ENCODE results near the gene SYT1.

The SYT1 gene

DNA sequence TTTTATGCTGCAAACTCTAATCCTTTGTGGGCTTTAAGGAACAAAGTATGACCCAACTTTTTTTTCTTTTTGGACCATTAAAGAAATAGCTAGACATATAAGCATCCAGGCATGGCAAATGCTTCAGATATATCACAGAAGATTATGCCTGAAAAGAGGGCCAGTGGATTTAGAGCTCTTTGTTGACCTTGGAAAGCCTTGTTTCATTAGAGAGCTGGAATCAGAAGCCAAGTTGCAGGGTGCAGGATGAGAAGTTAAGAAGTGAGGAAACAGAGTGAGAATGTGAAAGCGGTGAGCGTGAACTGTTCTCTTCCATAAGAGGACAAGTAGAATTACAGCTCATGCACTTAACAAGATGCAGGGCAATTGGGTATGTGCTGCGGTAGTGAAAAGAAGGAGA is 373.7 kb downstream of the SYT1 start:
- DNase-seq, result no peak

DNA sequence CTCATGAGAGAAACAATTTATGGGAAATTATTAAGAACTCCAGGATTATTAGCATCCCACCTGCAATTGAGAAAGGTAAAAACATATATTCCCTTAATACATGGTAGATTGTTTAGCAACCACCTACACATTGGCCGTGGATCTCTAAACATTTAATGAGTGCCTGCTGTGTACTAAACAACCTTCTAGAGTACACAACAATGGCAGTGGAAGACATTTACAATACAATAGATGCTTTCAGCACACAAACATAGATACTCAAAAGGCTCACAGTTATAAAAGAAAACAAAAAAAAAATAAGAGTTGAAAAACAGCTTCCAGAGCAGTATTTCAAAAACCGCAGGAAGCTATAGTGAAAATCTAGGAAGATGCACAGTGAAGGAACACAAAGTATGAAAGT is 382.9 kb downstream of the SYT1 start:
- DNase-seq, result no peak

DNA sequence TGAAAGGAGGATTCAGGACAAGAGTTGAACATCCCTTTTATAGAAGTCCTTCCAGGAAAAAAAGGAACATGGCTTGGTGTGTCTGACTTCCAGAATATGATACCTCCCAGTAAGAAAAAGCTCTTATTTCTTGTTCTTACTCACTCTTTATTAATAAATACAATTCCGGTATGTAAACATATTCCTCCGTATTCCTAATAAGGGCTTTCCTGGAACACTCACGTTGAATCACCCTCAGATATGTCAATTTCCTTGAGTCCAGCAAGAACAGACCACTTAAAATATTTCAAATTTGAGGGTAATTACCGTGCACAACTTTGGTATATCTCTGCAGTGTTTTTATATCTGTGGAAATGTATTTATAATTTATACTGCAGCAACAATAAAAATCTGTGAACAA is 385.6 kb downstream of the SYT1 start:
- no peak for DNase-seq

DNA sequence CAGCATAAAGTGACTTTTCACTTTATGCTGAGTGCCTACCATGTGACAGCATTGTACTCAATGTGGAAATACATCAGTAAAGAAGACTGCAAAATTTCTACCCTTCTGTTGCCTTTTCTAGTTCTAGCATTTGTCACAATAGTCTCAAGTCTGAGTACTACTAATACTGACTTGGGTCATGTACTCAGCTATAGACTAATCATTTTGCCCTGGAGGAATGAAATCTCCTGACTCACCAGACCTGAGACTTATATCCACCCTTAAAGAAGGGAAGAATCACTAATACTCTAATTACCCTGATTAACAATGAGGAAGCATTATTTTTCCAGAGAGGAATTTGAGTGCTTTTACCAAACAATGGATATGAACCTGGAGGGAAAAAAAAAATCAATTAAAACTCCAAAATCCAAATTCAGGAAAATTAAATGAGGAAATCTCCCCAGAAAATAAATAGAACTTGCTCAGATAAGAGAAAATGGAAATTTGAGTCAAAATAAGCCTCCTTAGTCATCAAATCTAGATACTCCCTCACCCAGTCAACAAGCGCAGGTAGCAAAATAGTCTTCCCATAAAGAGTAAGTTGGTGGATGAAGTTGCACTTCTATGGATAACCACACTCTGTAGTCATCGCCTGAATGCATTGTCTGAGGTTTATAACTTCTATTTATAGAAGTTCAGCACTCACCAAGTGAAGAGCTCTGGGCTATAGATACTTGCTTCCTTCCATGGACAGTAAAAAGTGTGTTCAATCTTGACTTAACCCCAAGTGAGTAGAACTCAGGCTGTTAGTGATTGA is 386.6 kb downstream of the SYT1 start:
- no peak for DNase-seq

DNA sequence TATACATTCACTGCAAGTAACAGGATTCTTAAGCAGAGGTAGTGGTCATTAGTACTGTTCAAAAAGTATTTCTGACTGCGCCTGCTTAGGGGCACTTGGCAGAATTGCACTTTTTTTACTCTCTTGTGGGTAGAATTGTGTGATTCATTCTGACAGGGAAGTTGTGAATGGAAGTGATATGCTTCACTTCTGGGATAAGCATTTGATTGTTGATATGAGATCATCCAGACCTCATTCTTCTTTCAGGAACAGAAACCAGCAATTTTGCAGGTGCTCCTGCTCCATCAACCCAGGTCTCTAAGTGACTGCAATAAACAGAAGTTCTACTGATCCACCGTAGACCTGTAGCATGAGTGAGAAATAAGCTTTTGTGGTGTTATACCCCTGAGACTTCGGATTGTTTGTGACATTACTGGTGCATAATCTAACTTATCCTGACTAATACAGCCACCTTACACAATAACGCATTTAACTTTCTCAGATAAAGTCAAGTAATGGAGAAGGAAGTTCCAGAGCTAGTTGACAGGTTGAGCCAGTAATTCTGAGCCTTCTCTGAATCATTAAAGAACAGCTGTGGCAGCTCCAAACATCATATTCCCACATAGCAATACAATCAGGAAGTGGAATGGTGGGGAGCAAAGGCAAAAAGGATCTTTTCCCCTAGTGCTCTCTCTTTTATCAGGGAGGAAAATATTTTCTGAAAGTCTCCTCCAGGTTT is 387.9 kb downstream of the SYT1 start:
- no peak for DNase-seq

DNA sequence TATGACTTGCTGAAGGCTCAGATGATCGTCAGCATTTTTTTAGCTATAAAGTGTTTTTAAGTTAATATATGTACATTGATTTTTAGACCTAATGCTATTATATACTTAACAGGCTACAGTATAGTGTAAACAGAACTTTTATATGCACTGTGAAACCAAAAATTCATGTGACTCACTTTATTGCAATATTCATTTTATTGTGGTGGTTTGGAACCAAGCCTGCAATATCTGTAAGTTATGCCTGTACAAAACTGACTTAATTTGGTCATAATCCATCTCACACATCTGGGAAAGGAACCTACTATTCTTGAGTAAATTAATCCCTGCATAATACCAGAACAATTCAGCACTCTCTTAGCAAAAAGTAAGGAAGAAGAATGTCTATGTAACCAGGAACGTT is 390.7 kb downstream of the SYT1 start:
- DNase-seq, result no peak

DNA sequence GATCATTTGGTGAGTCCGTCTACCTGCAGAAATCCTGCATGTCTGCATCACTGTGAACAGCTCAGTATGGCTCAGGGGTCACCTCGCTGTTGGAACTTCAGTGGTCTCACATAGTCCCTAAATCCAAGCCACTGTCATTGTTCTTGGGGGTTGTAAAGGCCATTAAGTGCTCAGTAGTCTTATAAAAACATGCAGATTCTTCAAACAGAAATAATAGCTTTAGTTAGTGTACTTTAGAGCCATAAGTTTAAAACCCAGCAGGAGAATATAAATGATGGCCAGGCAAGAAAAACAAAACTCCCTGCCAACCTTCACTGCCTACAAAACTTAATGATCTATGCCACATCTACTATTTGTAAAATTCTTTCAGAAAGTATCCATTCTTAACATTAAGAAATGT is 396.3 kb downstream of the SYT1 start:
- DNase-seq, result no peak

DNA sequence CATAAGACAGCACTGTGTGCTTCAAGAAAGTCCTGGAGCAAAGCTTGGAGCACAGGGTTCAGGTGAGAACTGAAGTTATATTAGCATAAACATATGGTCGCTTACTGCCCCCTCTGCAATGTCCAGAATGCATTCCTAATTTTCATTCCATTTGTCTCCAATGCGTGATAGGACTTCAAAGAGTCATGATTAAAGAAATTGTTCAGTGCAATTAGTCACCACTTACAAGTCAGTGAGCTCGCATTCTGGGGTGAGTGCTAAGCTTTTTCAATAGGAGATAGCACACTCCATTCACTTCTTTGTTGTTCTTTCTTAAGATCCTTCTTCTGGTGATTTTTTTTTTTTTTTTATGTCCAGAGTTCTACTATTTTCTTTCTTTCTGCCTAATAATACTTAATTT is 398.4 kb downstream of the SYT1 start:
- no peak for DNase-seq

DNA sequence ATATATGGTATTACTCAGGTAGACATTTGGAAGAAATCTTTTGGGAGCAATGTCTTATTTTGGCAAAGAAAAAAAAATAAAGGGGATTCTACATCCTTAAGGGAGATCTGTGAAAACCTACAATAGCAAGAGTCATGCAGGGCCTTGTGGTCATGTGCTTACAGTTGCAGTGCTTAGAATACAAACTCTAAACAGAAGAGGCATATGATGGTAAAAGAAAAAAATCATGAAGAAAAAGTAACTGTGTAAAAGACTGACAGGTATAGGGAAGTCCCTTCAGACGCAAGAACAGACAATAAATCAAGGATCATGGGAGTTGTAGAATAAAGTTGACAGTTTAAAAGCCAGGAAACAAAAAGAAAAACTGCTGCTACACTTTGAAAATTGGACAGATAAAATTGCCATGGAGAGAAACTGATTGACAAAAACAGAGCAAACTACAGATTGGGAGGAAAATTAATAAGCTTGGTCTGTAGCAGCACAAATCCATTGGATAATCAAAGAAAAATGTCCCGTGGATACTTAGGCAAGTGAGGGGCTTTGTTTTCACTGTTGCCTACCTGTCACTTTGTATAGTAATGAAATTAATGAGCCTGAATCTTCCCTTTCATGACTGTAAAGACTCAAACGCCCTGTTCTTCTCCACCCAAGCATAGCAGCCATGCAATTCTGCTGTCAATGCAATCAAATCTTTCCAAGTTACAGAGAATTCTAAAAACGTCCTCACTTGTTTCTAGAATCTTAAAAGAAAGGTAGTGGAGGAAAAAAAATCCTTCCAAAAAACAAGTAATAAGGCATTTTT is 402.0 kb downstream of the SYT1 start:
- DNase-seq, result no peak

DNA sequence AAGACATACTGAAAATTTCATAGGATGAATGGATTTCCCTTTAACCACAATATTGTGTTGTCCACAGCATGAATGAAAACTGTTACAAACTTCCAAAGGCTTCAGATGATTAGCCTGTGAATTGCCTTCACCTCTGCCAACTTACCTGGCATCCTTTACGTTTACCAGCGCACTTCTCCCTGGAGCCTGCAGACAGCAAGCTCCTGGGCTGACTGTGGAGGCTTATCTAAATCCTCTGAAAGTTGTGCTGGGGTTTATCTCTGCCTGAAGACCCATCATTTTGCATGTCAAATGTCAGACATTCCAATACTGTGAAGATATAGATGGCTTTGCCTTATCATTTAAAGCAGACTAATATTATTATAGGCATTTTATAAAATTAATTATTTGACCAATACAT is 403.0 kb downstream of the SYT1 start:
- DNase-seq, result no peak

DNA sequence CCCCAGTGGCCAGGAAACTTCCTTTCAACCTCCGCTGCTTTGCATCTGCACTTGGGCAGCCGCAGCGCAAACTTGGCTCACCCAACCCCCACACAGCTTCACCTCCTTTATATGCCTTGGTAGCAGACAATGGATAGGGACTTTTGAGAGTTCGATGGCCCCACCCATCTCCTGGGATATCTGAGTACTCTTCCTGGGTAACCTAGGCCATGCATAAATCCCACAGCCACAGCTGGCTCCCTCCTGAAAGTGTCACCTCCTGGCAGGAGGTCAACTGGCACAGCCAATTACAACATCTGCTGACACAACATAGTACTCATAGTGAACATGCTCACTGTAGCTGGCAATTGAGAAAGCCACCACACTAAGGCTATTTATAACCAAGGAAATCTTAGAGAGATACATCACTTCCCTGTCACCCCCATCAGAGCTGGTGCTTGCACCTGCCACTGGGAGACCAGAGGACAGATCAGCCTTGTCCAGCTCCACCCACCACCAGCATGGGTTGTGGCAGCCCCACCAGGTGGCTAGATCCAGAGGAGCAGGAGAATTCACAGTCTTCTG is 410.0 kb downstream of the SYT1 start:
- DNase-seq, result no peak

DNA sequence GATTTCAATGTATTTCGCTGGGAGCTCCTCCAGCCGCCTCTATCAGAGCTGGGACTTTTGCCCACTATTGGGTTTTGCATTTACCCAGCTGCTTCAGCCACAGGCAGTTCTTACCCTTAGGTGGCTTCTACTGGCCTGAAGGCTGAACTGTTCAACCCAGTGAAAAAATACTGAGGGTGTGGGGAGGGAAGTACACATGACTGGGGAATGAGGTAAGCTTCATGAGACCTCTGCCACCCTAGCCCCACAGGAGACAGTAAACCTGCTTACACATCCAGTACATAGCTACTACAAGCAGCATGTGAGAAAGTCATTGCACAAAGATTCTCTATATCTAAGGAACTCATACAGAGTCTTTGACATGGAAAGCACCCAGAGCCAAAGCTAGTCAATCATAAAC is 411.1 kb downstream of the SYT1 start:
- no peak for DNase-seq

DNA sequence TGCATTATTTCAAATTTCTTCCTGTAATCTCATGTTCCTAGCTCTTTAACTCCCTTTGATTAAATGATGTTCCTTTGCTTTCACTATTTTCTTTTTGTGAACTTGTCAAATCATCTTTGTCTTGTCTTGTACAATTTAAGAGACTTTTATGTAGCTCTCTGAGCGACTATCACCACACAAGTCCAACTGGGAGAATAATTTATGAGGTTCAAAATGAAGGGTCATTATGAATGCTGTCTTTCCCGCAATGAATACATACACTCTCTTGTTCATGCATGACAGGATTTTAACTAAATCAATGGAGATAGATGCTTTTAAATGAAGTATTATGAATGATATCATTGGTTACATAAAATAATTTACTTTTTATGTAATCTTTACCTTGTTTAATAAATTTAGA is 418.8 kb downstream of the SYT1 start:
- no peak for DNase-seq

DNA sequence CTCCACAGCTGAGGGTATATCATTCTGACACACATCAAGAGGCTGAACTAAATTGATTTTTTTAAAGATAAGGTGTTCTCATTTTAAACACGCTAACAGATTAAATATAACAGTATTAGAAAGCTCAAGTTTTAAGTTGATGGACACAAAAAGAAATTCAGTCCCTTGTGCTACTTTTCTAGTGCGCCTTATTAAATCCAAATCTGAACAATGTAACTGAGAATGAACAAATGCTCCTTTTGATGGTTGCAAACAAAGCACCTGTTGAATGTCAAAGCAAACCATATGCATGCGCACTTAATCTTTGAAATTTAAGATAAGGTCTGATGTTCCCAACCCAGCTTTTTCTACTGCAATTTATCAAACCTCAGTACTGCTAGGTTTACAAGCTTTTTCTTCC is 424.3 kb downstream of the SYT1 start:
- DNase-seq, result no peak

DNA sequence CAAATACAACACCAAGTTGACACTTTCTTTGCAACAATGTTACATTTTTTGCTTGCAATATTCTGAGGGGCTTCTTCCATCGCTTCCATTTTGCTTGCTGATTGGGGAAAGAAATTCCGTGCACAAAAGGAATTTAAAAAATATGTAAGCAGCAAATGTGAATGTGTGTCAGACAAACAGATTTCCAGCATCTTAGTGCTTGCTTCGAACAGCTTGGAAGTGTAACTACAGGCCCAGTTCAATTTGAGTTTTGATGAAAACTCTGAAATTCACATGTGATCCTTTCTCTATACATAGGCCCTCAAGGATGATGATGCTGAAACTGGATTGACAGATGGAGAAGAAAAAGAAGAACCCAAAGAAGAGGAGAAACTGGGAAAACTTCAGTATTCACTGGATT is 427.1 kb downstream of the SYT1 start:
- DNase-seq, result no peak

DNA sequence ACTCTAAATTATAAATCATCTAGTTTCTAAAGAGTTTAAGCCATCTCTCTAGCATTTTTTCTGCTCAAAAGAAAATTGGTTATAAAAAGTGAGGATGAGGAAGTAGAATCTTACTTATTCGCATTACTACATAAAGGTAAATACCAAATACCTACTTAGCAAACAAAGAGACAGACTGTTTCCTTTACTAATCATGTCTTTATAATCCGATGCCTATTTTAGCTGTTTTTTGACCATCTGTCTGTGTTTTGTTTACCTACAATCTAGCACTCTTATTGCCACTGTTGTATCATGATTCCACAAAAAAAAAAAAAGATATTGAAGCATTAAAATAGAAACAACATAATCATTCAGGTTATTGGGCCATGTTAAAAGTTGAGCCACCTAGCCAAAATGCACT is 430.0 kb downstream of the SYT1 start:
- DNase-seq, result no peak

DNA sequence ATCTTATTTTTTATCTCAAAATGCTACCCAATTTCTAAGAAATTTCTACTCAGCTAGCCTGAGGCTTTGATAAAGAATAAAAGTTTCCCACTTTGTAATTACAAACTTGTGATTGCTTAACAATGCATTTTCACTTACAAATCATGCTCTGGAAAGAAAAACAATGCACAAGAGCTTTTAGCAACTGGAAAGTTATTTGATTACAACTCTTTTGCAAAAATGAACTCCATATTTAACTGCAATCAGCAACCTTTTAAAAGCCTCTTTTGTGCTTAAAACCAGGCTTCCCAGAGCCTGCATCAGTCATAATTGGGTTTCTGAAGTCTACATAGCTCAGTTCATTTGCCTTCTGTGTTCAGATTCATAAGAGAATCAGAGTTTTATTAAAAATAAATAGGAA is 431.0 kb downstream of the SYT1 start:
- no peak for DNase-seq

DNA sequence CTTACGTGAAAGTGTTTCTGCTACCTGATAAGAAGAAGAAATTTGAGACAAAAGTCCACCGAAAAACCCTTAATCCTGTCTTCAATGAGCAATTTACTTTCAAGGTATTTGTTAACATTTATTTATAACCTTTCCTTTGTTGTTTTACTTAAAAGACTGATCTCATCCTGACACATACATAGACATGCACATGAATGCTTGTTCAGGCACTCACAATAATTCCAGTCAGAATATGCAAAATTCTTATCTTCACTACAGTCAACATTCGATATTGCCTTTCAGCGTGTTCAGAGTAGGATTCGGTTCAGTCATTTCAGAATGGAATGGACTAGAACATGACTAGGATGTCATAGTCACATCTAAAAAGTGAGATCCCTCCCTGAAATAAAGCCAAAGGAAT is 431.6 kb downstream of the SYT1 start:
- no peak for DNase-seq

DNA sequence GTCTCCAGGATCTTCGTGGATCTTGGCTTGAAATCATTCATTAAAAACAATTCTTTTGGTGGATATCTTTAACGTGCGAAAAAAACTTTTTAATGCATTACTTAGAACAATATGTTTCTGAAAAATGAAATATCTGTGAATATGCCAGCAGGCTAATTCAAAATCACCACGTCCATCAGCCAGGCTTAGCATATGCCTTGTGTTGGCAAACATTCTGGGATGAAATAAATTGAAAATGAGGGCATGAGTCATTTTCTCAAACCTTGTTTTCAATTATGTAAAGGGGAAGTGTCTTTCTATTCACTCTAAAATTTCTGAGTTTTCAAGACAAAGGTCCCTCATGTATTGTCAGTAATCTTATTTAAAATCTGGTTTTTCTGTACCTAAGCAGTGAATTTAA is 432.3 kb downstream of the SYT1 start:
- DNase-seq, result no peak

DNA sequence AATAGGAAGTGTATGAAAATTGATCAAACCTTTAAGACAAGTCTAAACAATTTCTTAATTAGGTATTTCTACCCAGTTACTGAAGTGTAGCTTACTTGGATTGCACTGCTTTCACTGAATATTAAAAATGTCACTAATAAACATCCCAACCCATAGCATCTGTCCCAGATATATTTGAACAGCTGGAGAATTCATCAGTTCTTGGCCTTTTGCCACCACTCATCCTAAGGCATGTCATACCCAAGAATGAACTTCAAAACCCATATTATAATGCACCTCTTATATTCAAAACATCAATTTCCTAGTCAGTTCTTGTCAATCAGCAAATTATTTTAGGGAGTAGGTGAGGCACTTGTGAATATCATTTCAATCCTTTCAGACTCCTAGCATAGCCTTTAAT is 433.9 kb downstream of the SYT1 start:
- no peak for DNase-seq

DNA sequence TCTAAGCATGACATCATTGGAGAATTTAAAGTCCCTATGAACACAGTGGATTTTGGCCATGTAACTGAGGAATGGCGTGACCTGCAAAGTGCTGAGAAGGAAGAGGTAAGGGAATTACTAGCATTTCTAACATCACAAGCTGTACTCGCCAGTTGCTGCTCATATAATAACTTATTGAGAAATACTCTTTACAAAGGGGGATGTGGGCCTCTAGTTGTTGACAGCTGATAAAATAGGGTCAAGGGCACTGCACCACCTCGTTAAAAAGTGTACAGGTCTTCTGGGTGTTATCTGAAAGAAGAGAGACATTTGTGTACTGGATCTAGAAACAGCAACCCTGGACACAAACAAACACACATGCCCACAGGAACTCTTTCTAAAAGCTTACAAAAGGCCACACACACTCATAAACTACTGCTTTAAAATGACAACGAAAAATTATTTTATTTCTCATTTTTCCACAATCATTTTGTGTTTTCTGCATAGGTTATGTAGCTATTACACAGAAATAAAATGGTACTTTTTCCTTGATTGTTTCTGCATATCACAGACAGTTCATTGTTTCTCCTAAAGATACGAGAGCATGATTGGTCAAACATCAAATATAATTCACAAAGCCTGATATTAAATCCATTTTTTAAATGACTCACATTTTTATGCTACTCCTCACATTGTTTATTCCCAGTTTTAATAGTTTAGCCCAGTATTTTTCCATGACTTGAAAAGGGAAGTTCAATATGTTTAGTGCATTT is 435.0 kb downstream of the SYT1 start:
- DNase-seq, result no peak

DNA sequence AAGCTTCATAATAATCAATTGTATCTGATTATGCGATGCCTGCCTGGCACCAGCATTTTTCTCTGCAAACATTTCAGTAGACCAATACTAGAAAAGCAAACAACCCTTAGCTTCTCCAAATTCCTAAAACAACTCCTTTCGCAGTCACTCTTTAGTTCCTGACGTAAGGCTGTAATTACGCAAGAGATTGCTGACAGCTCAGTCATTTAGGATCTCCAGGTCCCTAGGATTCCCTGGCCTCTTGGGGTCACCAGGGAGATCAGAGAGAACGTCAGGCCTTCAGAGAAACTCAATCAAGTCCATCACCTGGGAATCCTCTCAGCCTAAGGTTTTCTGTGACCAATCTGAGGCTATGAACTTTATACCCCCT is 435.6 kb downstream of the SYT1 start:
- no peak for DNase-seq

DNA sequence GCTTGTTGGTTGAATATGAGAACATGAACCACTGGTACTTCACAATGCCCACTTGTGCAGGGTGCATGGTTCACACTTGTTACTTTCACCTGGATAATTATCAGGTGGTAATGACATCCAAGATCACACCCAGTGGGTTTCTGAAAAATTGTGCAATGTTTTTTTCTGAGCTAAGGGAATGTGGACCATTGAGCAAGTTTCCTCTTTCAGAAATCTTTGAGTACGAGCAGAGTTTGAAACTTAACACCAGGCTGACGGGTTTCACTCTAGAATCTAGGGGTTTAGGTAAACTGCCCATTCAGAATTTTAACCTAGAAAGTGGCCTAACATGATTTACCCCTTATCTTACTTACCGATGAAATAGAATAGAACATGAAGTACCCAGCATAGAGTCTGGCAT is 436.6 kb downstream of the SYT1 start:
- no peak for DNase-seq
